ENCODE data around the gene SERPINB1.

GRCh38 chr6:2807342-2808090 is 34.1 kb downstream of the SERPINB1 start:
- no peak for TF ChIP-seq CTCF (IDR thresholded peaks at IDR 0.05)
- no peak for TF ChIP-seq POLR2A (IDR thresholded peaks at IDR 0.05)
